HG03575 (cell line): ENCODE results near the gene KCNAB2.

Experiments used
- ATAC-seq: cut with Tn5 transposase; IDR thresholded peaks from one replicate; pipeline ENCODE4 v1.9.1; 2021; ENCODE audit not compliant: unreplicated experiment, insufficient number of reproducible peaks, low FRiP score; ENCODE audit errors: extremely low read depth

KCNAB2 gene

DNA sequence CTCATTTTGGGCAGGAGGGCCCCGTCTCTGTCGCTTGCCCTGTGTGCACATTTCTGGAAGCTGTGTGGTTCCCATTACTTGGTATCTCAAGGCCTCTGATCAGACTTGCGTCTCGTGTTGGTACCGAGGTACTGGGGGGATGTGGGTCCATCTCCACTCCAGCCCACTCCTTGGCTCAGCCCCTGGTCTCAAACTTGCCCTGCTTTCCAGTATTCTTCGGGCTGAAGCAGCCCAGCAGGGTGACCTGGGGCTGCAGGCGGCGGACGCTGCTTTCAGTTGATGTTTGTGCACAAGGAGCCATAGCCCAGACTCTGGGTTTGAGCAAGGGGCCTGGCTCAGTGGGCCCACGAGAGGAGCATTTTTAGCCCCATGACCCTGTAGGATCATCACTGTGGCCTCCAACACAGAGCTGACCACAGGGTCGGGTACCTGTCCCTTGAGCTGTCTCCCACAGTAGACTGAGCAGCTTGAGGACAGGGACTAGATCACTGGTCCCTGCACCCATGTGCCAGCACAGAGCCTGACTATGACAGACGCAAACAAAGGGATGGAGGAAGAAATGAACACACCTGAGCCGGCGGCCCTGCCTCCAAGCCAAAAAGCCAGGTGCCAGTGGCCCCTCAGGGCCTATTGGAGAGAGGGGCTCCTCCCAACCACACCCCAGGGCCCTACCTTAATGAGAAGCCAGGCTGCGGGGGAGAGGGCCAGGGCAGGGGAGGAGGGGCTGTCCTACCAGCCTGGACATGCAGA is 87.6 kb downstream of the KCNAB2 start:
- ATAC-seq: no peak

DNA sequence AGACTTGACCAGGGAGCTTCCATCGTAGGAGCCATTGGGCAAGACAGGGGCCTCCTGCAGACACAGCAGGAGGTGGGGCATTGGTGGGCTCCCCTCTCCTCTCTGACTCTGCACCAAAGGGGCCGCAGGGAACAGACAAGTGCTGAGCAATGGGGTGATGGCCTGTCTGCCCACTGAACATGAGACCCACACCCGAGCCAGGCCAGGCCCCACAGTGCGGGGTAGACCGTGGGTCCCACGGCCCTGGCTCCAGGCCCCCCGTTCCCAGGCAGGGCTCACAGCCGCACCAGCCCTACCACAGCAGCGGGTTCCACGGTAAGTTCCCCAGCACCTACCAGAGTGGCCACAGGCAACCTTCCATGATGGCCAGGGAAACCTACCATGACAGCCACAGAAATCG is 88.5 kb downstream of the KCNAB2 start:
- no peak for ATAC-seq

DNA sequence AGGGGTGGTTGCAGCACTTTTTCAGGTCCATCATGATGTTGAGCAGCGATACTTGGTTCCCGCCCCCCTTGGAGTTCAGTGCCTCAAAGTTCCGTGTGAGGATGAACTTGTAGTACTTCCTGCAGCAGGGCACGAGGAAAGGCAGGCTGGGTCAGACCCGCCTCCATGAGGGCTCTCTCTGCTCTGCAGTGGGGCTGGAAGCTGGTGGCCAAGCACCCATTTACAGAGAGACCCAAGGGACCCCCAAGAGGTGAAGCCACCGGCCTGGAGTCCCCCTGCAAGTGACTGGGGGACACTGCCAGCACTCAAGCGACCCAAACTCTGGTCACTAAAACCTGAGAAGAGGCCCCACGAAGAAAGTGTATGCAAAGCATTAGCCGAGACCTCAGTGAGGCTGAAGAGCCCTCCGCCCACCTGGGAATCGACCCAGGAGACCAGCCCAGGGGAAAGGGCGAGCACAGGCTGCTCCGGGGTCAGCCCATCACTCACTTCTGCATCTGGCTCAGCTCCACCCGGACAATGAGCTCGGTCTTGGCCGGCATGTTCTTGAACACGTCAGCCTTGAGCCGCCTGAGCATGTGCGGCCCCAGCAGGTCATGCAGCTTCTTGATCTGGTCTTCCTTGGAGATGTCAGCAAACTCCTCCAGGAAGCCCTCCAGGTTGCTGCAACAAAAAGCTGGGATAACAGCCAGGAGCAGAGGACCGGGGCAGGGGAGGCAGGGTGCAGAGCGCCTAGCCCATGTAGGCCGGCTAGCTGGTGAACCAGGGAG is 89.2 kb downstream of the KCNAB2 start:
- no peak for ATAC-seq

DNA sequence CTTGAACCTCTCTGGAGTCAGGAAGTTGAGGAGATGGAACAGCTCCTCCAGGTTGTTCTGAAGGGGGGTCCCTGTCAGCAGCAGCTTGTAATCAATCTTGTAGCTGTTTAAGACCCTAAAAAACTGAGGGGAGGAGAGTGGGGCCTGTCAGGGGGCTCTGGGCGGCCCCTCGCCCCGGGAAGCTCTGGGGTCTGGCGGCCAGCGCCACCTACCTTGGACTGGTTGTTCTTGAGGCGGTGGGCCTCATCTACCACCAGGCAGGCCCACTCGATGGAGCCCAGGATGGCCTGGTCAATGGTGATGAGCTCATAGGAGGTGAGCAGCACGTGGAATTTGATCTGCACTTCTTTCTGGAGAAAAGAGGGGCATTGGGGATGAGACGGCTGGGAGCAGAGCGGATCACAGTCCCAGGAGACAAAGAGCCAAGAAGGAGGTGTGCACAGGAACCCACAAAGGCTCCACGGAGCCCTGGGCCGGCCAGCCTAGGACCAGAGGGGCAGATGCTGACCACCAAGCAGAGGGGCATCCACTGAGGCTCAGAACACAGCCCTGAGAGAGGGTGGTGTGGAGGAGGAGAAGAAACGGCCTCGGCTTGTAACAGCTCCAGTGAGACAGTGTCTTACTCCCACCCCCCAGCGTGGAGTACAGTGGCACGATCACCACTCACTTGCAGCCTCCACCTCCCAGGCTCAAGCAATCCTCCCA is 91.0 kb downstream of the KCNAB2 start:
- ATAC-seq: no peak

DNA sequence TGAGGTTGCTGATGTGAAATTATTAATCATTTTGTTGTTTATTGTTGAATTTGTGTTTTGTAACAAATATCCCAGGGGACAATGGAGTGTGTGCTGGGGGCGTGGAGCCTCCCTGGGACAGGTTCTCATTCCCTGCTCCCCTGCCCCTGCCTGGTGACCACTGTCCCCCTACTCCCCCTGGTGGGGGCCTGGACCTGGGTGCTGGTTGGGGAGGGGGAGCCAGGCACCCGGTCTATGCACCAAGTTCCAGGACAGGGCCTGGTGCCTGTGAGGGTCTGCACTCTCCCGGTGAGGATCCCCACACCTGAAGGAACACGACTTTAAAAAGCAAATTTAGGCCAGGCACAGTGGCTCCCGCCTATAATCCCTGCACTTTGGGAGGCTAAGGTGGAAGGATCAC is 92.1 kb downstream of the KCNAB2 start:
- no peak for ATAC-seq

DNA sequence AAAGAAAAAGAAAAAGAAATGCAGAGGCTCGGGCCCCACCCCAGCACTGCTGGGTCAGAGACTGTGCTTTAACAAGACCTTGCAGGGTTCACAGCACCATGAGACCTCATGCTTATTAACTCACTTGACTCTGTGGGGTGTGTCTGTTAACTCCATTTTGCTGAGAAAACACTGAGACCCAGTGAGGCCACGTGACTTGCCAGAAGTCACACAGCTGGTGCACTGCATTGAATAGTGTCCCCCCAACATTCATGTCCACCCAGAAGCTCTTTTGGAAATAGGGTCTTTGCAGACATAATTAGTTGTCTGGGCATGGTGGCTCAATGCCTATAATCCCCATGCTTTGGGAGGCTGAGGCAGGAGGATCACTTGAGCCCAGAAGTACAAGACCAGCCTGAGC is 94.7 kb downstream of the KCNAB2 start:
- ATAC-seq: no peak

DNA sequence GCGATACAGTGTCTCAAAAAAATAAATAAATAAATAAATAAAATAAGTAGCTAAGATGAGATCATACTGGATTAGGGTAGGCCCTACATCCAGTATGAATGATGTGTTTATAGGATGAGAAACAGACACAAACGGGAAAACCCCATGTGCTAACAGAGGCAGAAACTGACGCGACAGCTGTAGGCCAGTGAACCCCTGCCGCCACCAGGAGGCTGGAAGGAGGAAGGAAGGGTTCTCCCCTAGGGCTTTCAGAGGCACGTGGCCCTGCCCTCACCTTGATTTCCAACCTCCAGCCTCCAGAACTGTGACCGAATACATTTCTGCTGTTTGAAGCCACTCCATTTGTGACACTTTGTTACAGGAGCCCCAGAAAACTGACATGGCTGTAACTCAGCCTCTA is 95.9 kb downstream of the KCNAB2 start:
- no peak for ATAC-seq

DNA sequence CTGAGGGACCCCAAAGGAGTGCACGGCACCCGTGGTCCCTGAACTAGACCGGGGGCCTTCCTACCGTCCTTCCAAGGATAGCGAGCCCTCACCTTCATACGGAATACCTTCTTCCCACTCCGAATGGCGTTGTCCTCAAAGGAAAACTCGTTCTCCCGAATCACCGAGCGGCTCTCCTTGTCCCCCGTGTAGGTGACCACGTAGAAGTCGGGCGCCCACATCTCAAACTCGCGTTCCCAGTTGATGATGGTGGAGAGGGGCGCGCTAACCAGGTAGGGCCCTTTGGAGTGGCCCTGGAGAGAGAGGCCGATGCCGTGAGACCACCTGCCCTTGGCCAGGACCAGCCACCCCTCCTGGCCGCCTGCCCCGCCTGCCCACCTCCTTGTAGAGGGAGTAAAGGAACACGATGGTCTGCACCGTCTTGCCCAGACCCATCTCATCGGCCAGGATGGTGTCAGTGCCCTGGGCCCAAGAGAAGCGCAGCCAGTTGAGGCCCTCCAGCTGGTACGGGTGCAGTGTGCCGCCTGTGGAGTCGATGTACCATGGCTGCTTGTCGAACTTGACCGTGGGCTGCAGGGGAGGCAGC is 96.4 kb downstream of the KCNAB2 start:
- ATAC-seq: no peak

DNA sequence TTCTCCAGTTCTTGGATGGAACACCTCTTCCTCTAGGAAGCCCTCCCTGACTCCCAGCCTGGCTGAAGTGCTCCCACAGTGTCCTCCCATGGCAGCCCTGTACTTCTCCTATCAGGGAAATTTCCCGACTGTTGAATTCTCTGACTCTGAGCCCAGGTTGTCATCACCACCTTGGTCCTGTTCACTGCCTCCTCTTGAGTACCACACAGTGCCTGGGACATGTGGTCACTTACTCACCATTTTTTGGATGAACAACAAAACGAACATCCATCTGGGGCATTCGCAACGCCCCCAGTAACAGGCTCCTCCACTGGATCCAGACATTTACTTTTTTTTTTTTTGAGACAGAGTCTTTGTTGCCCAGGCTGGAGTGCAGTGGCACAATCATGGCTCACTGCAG is 97.0 kb downstream of the KCNAB2 start:
- ATAC-seq: no peak

DNA sequence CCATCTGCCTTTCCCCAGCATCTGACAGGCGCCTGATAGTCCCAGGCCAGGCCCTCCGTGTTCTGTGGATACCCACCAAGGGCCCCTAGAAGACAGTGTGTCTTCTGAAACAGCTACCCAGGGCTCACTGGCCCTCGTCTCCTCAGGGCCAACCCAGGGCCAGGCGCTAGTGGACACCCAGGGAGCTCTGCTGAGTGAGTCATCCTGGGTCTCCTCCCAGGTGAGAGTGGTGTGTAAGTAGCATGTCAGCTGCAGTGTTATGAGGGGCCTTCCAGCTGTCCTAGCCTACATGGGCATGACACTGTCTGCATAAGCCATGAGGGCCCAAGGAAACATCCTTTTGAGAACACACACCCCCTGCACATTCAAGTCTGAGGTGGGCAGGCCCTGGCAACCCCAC is 97.7 kb downstream of the KCNAB2 start:
- no peak for ATAC-seq

DNA sequence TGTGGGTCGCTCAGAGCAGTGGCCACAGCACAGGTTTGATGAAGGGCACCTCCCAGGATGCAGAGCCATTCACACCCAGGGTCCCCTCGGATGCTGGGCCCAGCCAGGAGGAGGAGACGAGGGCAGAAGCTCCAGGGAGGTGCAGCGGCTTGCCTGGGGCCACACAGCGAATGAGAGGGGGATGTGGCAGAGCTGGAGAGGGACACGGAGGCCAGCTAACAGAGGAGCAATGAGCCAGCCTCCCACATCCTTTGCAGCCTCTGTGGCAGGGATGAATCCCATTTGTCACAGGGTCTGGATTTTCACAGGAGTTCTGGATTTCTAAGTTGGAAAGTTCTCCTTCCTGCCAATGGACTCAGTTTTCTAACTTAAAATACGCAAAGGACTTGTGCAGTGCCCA is 98.5 kb downstream of the KCNAB2 start:
- no peak for ATAC-seq

DNA sequence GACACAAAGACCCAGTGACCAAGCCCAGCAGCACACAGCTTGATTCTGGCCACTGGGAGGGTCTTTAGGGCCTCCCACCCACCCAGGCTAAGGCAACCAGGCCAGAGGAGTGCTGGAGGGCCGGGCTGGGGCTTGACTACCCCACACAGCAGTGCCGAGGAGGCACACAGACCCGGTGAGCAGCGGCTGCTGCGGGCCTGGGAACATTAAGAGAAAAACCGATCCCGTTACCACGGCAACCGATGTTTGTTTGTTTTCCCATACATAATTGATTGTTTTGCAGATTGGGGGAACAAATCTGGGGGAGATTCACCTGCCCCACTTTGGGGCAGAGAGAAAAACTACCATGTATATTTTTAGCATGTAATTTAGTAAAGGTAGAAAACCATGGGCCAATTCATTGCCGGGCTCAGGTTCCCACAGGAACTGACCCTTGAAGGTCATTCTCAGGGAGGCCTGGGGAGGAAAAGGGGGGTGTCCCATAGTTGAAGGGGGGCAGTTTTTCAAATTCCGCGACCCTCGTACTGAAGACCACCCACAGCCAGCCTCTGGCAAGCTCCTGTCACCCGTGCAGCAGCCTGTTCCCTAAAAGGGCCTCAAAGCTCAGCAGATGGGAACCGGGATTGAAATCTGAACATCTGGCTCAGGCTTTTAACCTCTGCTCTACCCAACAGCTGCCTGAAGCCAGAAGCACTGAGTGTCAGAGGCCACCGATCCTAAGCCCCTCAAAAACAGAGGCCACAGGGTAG is 99.1 kb downstream of the KCNAB2 start:
- ATAC-seq: no peak

DNA sequence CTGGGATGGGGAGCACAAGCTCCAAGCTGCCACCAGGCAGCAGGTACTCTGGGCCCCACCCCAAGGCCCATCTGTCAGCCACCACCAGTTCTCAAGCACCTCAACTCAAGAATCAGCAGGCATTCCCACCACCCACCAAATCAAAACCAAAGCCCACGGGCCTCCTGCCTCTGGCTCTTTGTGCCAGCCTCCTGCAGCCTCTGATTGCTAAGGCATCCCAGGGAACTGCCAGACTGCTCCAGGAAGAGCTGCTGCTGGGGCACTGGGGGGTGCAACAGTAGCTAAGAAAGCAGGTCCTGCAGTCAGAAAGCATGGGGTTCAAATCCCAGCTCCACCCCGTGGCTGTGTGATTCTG is 99.7 kb downstream of the KCNAB2 start:
- no peak for ATAC-seq

DNA sequence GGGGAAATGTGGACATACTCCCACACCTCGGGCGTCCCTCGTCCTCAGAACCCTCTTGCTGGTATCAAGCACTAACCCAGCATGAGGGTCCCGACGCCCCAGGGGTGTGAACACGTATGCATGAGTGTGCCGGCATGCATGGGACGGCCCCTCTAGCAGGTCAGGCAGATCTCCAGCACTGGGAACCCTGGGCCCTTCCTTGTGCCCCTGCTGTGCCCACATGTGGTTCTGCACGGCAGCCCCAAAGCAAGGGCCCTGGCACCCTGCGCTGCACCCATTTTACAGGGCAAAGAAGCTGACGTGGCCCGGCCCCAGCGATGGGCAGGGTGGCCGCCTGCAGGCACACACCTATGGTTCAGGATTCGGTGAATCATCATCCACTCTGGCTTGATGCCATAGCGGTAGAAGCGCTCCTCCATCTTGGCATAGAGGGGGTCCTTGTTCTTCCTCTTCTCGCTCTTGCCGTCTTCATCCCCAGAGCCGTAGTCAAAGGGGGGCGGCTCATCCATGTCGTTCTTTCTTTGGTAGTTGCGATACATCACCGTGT is 100.2 kb downstream of the KCNAB2 start:
- no peak for ATAC-seq

DNA sequence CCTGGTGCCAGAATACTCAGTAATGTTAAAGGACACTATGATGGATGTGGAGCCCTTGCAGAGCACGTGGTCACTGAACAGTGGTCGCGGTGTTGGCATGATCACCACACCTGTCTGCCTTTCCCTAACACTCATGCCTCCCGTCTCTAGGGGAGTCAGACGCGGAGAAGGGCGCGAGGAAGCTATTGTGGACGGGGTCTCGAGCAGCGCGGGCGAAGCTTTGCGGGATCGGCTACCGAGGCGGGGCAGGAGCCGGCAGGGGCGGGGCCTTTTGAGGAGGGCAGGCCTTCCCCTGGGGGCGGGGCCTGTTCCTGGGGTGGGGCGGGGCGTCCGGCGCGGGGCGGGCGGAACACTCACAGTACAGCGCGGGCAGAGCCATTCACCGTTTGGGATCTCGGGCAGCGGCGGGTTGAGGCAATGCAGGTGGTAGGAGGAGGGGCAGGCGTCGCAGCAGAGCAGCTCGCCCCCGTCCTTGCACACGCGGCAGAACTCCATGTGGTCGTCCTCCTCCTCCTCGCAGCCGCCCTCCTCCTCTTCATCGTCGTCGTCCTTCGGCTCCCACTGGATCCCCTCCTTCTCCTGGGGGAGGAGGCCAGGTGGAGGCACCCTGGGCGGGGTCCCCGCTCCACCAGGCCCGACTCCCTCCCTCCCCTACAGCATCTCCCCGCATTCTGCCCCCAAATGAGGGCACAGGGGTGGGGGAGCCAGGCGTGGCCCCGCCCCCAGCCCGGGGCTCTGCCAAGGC is 103.0 kb downstream of the KCNAB2 start:
- no peak for ATAC-seq

DNA sequence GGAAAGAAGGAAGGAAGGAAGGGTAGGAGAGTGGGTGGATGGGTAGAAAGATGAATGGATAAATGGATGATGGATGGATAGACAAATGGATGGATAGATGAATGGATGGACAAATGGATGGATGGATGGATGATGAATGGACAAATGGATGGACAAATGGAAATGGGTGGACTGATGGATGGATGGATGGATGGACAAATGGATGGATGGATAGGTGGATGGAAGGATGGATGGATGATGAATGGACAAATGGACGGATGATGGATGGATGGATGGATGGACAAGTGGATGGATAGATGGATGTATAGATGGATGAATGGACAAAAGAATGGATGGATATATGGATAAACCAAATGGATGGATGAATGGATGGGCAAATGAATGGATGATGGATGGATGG is 103.9 kb downstream of the KCNAB2 start:
- ATAC-seq: no peak

DNA sequence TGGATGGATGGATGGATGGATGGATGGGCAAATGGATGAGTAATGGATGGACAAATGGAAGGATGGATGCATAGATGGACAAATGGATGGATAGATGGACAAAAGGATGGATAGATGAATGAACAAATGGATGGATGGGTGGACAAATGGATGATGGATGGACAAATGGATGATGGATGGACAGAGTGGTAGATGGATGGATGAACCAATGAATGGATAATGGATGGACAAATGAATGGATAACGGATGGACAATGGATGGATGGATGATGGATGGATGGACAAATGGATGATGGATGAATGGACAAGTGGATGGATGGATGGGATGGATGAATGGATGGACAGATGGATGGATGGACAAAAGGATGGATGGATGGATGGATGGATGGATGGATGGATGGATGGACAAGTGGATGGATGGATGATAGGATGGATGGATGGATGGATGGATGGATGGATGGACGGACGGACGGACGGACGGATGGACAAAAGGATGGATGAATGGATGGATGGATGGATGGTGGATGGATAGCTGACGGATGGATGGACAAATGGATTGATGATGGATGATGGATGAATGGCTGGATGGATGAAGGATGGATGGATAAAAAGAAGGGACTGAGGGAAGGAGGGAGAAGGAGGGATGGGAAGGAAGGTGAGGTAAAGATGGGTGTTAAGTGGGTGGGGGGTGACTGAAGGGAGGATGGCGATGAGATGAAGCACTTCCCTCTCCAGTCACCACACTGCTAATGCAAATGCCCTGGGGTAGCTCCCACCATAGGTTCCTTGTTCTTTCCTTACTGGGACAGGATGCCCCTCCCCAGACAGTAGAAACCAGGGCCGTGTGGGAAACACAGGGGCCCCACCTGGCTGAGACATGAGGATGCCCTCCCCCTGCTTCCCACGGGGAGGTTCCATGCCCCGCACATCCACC is 104.6 kb downstream of the KCNAB2 start:
- no peak for ATAC-seq
